HG03135 (cell line): ENCODE results near the gene JSRP1.

ENCODE experiments used
- ATAC-seq: cut with Tn5 transposase; IDR thresholded peaks from one replicate; pipeline ENCODE4 v1.9.1; 2021; ENCODE audit warnings: mild to moderate bottlenecking, moderate library complexity; ENCODE audit not compliant: unreplicated experiment

Gene JSRP1

DNA sequence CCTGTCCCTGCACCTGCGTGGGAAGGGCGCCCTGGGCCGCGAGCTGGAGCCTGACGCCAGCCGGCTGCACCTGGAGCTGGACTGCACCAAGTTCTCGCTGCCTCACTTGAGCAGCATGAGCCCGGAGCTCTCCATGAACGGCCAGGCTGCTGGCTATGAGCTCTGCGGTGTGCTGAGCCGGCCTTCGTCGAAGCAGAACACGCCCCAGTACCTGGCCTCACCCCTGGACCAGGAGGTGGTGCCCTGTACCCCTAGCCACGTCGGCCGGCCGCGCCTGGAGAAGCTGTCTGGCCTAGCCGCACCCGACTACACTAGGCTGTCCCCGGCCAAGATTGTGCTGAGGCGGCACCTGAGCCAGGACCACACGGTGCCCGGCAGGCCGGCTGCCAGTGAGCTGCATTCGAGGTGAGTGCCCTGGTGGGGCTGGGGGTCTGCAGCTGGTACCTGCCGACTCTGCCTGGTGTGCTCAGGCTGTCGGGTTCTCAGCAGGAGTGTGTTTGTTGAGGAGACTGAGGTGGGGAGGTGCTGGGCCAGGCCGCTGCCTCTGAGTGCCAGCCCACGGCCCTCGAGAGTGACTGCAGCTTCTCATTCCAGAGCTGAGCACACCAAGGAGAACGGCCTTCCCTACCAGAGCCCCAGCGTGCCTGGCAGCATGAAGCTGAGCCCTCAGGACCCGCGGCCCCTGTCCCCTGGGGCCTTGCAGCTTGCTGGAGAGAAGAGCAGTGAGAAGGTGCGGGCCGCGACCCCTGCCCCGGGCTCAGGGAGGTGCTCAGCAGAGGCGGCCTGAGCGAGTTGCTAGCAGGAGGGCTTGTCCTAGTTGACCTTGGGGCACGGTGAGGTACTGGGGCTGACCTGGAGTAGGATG is 39.6 kb downstream of the JSRP1 start:
- ATAC-seq = no peak

DNA sequence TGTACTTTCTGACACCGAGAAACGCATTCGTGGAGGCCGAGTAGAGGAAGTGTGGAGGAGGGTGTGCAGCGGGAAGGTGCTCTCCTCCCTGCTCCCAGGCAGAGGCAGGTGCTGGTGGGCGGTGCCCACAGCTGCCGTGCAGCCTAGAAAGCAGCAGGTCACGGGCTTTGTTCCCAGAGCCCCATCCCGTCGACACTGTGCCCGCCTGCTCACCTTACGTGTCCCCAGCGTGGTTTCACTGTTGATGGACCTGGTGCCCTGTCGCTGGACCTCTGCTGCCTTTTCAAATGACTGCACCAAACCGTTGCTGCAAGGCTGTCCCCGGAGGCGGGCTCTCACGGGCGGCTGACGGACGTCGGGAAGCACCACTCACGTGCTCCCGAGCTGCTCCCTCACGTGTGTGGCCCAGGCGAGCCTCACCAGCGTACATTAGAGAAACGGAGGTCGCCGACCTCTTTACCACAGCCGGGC is 40.9 kb downstream of the JSRP1 start:
- no peak for ATAC-seq

GRCh38 chr19:2214251-2214650 is 42.0 kb downstream of the JSRP1 start:
- ATAC-seq = no peak

DNA sequence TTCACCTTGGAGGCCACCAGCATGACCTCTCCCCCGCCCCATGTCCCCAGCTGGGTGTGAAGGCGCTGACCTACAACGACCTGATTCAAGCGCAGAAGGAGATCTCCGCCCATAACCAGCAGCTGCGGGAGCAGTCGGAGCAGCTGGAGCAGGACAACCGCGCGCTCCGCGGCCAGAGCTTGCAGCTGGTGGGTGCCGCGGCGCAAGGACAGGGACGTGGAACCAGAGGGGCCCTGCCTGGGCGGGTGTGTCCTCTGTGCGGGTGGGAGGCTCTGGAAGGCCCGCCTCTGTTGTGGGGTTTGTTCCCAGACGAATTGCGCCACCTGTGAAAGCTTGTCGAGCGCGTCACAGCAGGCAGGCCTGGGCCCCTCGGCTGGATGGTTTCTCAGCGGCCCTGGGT is 42.4 kb downstream of the JSRP1 start:
- no peak for ATAC-seq

DNA sequence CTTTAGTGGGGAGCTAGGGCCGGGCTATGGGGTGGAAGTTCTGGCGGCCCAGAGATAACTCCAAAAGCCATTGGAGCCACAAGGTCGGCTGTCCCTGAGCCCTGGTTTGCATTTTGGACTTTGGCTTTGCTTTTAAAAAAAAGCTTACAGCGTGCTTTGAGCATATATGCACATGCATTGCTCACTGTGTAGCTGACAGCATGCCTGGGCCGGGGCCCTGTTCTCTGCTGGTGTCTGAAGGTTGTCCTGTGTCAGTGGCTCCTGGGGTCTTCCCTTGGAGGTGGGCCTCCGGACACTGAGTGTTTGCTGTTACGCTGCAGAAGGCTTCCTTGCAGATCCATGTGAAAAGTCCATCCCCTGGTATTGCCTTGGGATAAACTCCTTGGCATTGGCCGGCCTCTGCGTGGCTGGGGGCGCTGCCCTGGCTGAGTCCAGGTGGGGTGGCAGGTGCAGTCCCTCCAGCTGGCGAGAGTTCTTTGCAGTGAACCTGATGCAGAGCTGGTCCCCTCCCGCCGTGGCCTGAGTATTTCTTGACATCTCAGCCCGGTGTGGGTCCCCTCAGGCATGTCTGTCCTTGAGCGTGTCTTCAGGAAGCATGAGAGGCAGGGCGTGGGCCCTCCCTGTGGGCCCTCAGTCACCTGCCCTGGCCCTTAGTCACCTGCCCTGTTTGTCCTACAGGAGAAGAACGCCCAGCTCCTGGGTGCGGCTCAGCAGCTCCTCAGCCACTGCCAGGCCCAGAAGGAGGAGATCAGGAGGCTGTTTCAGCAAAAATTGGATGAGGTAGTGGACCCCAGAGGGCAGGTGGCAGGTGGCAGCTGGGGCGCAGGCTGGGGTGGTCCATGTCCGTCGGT is 43.1 kb downstream of the JSRP1 start:
- ATAC-seq = no peak

- ATAC-seq = no peak
These were observed 45.1 kb downstream of the JSRP1 start for GRCh38 chr19:2210987-2211740.

DNA sequence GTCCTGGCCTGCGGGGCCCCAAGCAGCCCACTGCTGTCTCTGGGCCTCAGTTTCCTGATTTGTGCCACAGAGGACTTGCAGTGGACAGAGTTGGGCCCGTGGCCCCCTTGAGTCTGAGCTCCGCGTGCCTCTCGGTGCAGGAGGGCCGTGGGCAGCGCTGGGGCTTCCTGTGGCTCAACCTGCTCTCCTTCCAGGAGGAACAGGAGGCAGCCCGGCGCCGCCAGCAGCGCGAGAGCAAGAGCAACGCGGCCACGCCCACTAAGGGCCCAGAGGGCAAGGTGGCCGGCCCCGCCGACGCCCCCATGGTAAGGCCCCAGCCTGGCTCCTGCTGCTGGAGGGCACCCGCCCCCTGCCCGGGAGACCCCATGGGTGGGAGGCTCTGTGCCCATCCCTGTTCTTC is 46.0 kb downstream of the JSRP1 start:
- no peak for ATAC-seq

- no peak for ATAC-seq
These were observed 46.8 kb downstream of the JSRP1 start for GRCh38 chr19:2209408-2209807.

GRCh38 chr19:2208975-2209374 is 47.2 kb downstream of the JSRP1 start:
- no peak for ATAC-seq

- ATAC-seq = no peak
These were observed 48.0 kb downstream of the JSRP1 start for GRCh38 chr19:2207991-2208860.

DNA sequence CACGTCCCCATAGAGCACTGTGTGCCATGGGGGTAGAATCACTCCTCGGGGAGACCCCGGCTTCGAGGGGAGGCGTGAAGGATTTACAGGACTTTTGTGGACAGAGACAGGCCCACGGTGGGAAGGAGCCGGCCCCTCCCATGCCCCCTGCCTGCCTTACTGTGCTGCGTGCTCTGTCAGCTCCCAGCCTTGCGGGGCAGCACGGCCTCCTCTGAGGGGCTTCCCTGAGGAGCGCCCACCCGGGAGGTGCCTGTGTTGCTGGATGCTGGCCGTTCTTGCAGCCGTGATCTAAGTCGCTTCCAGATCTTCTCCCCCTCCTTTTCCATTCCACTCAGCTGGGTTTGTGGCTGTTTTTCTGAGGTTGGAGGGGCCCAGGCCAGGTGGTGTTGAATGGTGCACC is 49.2 kb downstream of the JSRP1 start:
- ATAC-seq = no peak

DNA sequence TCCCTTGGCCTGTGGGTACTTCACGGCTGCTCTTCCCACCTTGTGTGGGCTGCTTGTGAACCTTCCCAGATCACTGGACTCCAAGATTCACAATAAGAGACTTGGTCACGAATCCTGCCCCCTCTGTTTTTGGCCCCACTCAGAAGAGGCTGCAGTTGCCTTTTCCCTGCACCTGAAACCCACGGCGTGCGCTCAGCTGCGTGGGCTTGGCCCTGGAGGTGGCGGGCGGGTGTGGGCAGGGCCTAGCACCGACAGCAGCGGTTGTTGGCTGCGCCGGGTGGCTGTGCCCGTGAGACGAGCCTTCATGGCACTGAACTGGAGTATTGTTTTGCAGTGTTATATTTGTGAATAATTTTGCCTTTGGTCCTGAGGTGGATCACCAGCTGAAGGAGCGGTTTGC is 53.9 kb downstream of the JSRP1 start:
- ATAC-seq = no peak
